ENCODE data around the gene CEL. TPM values are rescaled to one million over a fixed set of nuclear protein-coding genes. Genes with fewer than 3 reads are reported as not detected.

Gene CEL
- total RNA-seq, 4 donors from 2014 or later = 0.26 to 1.4 (median 0.62) TPM; not detected in 1

DNA sequence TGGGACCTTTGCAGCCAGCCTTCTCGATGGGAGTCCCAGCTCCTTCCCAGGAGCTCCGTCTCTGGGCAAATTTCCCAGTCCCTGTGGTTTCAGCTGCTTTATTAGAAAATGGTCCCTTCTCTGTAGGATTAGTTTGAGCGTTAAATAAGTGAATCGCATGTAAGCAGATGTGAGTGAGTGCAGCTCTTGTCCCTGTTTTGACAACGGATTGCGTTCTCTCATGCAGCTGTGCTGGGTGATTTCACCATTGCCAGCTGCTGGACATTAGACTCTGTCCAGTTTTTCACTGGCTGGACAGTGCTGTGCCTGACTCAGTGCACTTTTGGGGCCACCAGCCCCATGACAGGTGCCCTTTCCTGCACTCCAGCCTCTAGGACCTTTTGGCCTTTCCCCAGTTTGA lies 11.6 kb upstream of the CEL start:
- no peak for DNase-seq
- H3K4me1 ChIP-seq = no peaks in the 10 kb centered on the region
- H3K27ac ChIP-seq = no peak overlapping the region
- H3K27me3 ChIP-seq = no peaks in the 10 kb centered on the region
- TF ChIP-seq POLR2A (IDR thresholded peaks at IDR 0.05) = no peak
- intact Hi-C loops (cut with DNase I; ENCODE audit: low total_unique reads) = no loop called here
- no peak overlapping the region for H3K4me3 ChIP-seq
- H3K36me3 ChIP-seq = no peaks in the 10 kb centered on the region
- no peaks in the 10 kb centered on the region for H3K9me3 ChIP-seq

GRCh38 chr9:133050781-133051180 lies 11.0 kb upstream of the CEL start:
- H3K4me3 ChIP-seq = no peak overlapping the region
- no peaks in the 10 kb centered on the region for H3K27me3 ChIP-seq
- no peaks in the 10 kb centered on the region for H3K4me1 ChIP-seq
- no peak for TF ChIP-seq POLR2A (IDR thresholded peaks at IDR 0.05)
- TF ChIP-seq, protein P1, sequence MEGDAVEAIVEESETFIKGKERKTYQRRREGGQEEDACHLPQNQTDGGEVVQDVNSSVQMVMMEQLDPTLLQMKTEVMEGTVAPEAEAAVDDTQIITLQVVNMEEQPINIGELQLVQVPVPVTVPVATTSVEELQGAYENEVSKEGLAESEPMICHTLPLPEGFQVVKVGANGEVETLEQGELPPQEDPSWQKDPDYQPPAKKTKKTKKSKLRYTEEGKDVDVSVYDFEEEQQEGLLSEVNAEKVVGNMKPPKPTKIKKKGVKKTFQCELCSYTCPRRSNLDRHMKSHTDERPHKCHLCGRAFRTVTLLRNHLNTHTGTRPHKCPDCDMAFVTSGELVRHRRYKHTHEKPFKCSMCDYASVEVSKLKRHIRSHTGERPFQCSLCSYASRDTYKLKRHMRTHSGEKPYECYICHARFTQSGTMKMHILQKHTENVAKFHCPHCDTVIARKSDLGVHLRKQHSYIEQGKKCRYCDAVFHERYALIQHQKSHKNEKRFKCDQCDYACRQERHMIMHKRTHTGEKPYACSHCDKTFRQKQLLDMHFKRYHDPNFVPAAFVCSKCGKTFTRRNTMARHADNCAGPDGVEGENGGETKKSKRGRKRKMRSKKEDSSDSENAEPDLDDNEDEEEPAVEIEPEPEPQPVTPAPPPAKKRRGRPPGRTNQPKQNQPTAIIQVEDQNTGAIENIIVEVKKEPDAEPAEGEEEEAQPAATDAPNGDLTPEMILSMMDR (IDR thresholded peaks at IDR 0.05) = no peak
- no peak overlapping the region for H3K27ac ChIP-seq
- H3K36me3 ChIP-seq = no peaks in the 10 kb centered on the region
- intact Hi-C loops (cut with DNase I; ENCODE audit: low total_unique reads) = no loop called here
- DNase-seq = no peak
- no peaks in the 10 kb centered on the region for H3K9me3 ChIP-seq

DNA sequence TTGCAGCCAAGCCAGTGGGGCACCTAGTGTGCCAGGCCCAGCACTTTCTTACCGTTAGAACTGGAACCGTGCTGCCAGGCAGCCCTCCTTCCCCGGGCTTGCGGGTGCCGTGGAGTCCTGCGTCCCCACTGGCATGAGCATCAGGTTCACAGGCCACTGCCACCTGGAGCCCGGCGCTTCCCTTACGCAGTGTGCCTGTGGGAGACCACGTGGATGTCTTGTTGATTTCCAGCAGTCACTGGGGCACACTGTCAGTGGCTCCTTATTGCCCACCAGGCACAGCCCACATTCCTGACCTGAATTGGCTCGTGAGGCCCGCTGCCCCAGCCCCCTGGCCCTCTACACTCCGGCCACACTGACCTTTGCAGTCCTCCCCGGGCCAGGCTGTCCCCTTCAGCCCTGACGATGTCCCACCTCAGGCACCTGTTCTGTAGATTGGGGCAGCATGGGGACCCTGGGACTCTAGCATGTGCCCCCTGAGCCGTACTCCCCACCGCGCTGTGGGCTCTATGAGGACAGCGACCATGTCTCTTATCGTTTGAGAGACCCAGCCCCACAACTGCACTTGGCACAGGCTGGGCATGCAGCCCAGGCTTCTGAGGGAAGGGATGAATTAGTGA lies 10.4 kb upstream of the CEL start:
- Histone ChIP-seq H3K9me3 (no peaks in the 10 kb centered on the region), H3K36me3 (no peaks in the 10 kb centered on the region), H3K27ac (no peak overlapping the region), H3K4me1 (no peaks in the 10 kb centered on the region), H3K4me3 (no peak overlapping the region), H3K27me3 (no peaks in the 10 kb centered on the region)
- no peak for DNase-seq
- no peak for TF ChIP-seq POLR2A (IDR thresholded peaks at IDR 0.05)
- TF ChIP-seq, protein P1 (IDR thresholded peaks at IDR 0.05) = no peak
- intact Hi-C loops (cut with DNase I; ENCODE audit: low total_unique reads) = no loop called here

- TF ChIP-seq, protein P1 (IDR thresholded peaks at IDR 0.05) = no peak
- TF ChIP-seq POLR2A (IDR thresholded peaks at IDR 0.05) = no peak
- no peaks in the 10 kb centered on the region for H3K9me3 ChIP-seq
- H3K27me3 ChIP-seq = no peaks in the 10 kb centered on the region
- intact Hi-C loops (cut with DNase I; ENCODE audit: low total_unique reads) = no loop called here
- no peak for DNase-seq
- no peak overlapping the region for H3K4me3 ChIP-seq
- H3K4me1 ChIP-seq = no peaks in the 10 kb centered on the region
- H3K36me3 ChIP-seq = no peaks in the 10 kb centered on the region
- no peak overlapping the region for H3K27ac ChIP-seq
These were observed 9.7 kb upstream of the CEL start for GRCh38 chr9:133051966-133052539.

DNA sequence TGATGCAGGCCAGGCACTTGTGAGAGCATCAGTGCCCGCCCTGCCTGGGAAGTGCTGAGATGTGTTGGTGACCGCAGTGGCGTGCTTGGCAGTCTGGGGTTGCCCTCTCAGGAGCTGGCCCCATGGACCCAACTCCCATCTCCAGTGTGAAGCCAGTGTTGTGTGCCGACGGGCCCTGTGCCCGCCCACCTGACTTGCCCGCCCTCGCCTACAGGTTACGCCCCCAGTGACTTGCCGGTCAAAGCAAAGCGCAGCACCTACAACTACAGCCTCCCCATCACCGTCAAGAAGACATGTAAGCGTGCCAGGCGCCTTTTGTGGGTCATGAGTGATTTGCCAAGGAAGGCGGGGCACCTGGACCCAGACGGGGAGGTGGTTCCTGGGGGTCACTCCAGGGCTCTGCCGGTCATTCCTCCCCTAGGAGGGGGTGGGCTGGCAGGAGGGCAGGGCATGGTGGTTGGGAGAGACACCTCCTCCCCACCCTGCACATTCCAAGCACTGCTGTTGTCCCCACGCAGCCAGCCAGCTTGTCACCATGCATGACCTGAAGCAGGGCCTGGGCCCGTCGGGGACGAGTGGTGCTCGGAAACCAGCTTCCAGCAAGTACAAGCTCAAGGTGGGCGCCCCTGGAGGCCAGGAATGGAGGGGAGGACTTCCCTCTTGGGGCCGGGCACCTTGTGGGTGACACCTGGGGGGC lies 7.4 kb upstream of the CEL start:
- Histone ChIP-seq H3K27ac (no peak overlapping the region), H3K9me3 (no peaks in the 10 kb centered on the region), H3K27me3 (no peaks in the 10 kb centered on the region), H3K4me1 (no peaks in the 10 kb centered on the region), H3K36me3 (no peaks in the 10 kb centered on the region), H3K4me3 (no peak overlapping the region)
- no peak for DNase-seq
- intact Hi-C loops (cut with DNase I; ENCODE audit: low total_unique reads) = no loop called here
- TF ChIP-seq, protein P1 (IDR thresholded peaks at IDR 0.05) = no peak
- no peak for TF ChIP-seq POLR2A (IDR thresholded peaks at IDR 0.05)
